Stimulated activated CD8-positive, alpha-beta memory T cell treated with anti-CD3 and anti-CD28 coated beads, Interleukin-7, amount 100 ng/mL, for 24 hours (primary cell): ENCODE results near the gene OR4D2.
"Not testable (repeated sequence)": the region's sequence is repeated elsewhere in the genome, so short reads cannot be mapped to it uniquely, and the experiment has no call there.

ENCODE experiments used
- DNase-seq: peaks from one replicate; pipeline ENCODE4 v3.0.0-alpha.2; 2020; ENCODE audit warnings: low read depth

The OR4D2 gene

GRCh38 chr17:58166682-58167081 is at the start of gene OR4D2:
TSS of gene OR4D2 (plus strand) at chr17:58166982. CDS start at chr17:58169656, 2,674 bp downstream.
- DNase-seq, result no peak

GRCh38 chr17:58117382-58117781 is 49.4 kb upstream of the OR4D2 start:
- no peak for DNase-seq

GRCh38 chr17:58119491-58119890 is 47.3 kb upstream of the OR4D2 start:
- DNase-seq, result no peak

- peak; percentile 9 for DNase-seq
These were observed 46.5 kb upstream of the OR4D2 start for GRCh38 chr17:58120195-58120822.

GRCh38 chr17:58121925-58122324 is 44.9 kb upstream of the OR4D2 start:
- no peak for DNase-seq

- DNase-seq, result no peak
These were observed 38.9 kb upstream of the OR4D2 start for GRCh38 chr17:58127846-58128245.

- DNase-seq, result not testable (repeated sequence)
These were observed 34.1 kb upstream of the OR4D2 start for GRCh38 chr17:58132697-58133096.

- no peak for DNase-seq
These were observed 30.0 kb upstream of the OR4D2 start for GRCh38 chr17:58136669-58137279.

- DNase-seq, result no peak
These were observed 25.3 kb upstream of the OR4D2 start for GRCh38 chr17:58141505-58141904.

GRCh38 chr17:58143335-58143734 is 23.4 kb upstream of the OR4D2 start:
- DNase-seq, result not testable (repeated sequence)

- no peak for DNase-seq
These were observed 22.0 kb upstream of the OR4D2 start for GRCh38 chr17:58144801-58145200.

GRCh38 chr17:58147930-58148434 is 18.8 kb upstream of the OR4D2 start, which contains the start of gene OR4D1:
TSS of gene OR4D1 (plus strand) at chr17:58148384. CDS start at chr17:58155154, 6,770 bp downstream.
- DNase-seq, result no peak

GRCh38 chr17:58148609-58149008 is 18.2 kb upstream of the OR4D2 start:
- no peak for DNase-seq

- DNase-seq, result no peak
These were observed 16.4 kb upstream of the OR4D2 start for GRCh38 chr17:58150394-58150793.

GRCh38 chr17:58153046-58153445 is 13.7 kb upstream of the OR4D2 start:
- DNase-seq, result no peak

GRCh38 chr17:58153671-58154070 is 13.1 kb upstream of the OR4D2 start:
- no peak for DNase-seq

- DNase-seq, result peak; percentile 27
These were observed 9.7 kb upstream of the OR4D2 start for GRCh38 chr17:58156839-58157803.

- DNase-seq, result no peak
These were observed 8.6 kb upstream of the OR4D2 start for GRCh38 chr17:58158181-58158580.

GRCh38 chr17:58161566-58161965 is 5.2 kb upstream of the OR4D2 start:
- no peak for DNase-seq

- DNase-seq, result no peak
These were observed 801 bp upstream of the OR4D2 start for GRCh38 chr17:58165981-58166380.

- no peak for DNase-seq
These were observed 3.8 kb downstream of the OR4D2 start for GRCh38 chr17:58170622-58171021.

GRCh38 chr17:58172369-58173071 is 5.7 kb downstream of the OR4D2 start:
- no peak for DNase-seq
